HG02981 (cell line): ENCODE results near the gene TBX10.
"Not testable (repeated sequence)": the region's sequence is repeated elsewhere in the genome, so short reads cannot be mapped to it uniquely, and the experiment has no call there.

ENCODE experiments used
- ATAC-seq: cut with Tn5 transposase; IDR thresholded peaks from one replicate; pipeline ENCODE4 v1.9.1; 2021; ENCODE audit warnings: mild to moderate bottlenecking, moderate library complexity; ENCODE audit not compliant: unreplicated experiment

TBX10 gene

GRCh38 chr11:67646535-67647336 is 7.2 kb upstream of the TBX10 start:
- ATAC-seq: no peak

- ATAC-seq: no peak
Measured at GRCh38 chr11:67645521-67646461, 6.2 kb upstream of the TBX10 start.

DNA sequence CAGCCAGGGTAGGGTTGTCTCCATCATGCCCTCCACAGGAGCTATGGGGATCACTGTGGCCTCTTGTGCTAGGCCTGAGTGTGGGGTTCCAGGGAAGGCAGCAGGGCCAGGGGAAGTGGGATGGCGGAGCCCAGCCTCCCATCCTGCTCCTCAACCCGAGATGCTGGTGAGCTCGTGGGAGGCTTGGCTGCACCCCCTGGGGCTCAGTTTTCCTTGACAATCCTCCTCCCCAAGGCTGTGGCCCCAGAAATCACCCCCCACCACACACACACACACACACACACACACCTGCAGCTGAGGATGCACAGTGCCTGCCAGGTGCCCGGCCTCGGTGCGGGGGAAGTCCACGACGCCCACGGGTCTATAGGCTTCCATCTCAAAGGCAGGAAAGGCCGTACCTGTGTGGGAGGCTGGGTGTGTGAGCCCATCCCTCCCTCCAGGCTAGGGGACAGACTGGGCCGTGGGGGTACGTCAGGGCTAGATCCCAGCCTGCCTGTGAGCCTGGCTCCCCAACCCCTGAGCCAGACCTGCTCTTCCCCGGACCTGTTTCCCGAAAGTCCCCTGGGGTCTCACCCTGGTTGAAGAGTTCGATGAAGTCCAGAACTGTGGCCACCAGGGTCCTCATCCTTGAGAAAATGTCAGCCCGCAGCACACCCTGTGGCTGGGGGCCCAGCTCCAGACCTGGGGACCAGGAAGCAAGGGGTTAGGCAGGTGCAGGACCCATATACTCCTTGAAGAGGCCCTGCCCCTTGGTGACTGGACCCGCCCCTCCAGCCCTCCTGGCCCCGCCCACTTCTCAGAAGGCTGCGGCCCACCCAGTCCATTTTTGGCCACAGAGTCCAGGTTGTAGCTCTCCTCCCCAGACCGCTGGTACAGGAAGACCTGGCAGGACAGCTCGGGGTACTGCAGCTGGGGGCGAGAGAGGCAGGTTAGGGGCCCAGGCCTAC is 5.2 kb upstream of the TBX10 start:
- no peak for ATAC-seq

DNA sequence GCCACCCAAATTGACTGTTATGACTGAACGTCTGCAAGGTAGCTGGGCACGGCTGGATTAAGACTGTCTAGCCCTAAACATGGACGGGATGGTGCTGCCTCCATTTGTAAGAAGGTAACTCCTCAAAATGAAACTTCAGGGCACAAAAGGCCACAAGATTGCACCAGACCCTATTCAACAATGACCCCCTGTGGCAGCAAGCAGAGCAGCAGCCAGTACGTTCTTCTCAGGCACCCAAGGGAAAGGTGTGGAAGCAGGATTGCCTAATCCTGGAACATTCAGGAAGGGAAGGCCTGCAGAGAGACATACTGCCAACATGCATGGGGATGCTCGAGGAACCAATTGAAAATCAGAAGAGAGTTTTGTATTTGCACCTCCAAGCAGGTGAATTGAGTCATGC is 4.5 kb upstream of the TBX10 start:
- no peak for ATAC-seq

- ATAC-seq: no peak
Measured at GRCh38 chr11:67642173-67643120, 2.9 kb upstream of the TBX10 start.

DNA sequence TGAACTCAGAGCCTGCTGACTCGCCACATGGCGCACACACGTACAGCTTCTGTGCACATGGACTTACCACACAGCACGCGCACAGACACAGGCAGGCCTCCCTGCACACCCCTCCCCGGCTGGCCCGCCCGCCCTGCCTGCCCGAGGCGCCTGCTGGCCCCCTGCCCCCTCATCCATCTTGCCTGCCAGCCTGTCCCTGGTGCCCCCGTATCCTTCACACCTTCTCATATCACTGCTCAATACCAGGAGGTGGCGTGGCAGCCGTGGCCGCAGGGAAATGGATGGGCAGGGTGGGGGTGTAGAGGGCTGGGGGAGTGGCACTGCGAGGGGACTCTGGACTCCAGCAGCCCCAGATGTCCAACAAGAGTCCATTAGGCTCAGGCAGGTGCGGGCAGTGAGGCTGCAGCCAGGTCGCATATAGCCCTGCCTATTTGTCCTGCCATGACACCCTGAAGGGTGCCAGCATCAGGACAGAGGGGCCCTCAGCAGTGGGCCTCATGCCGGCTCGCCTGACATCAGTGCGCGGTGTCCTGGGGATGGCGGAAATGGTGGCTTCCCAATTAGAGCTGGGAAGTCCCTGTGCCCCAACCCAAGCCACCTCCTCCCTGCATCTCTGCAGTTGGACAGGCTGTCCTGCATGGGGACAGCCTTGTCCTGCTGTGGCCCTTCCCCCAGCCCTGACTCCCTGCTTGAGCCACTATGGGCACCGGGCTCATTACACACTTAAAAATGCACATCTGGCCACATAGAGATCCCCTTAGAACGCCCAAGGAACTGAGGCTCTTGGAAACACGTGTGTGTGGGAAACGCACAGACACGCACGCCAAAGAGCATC is 2.0 kb upstream of the TBX10 start:
- ATAC-seq: no peak

- no peak for ATAC-seq
Measured at GRCh38 chr11:67640758-67641337, 1.3 kb upstream of the TBX10 start.

DNA sequence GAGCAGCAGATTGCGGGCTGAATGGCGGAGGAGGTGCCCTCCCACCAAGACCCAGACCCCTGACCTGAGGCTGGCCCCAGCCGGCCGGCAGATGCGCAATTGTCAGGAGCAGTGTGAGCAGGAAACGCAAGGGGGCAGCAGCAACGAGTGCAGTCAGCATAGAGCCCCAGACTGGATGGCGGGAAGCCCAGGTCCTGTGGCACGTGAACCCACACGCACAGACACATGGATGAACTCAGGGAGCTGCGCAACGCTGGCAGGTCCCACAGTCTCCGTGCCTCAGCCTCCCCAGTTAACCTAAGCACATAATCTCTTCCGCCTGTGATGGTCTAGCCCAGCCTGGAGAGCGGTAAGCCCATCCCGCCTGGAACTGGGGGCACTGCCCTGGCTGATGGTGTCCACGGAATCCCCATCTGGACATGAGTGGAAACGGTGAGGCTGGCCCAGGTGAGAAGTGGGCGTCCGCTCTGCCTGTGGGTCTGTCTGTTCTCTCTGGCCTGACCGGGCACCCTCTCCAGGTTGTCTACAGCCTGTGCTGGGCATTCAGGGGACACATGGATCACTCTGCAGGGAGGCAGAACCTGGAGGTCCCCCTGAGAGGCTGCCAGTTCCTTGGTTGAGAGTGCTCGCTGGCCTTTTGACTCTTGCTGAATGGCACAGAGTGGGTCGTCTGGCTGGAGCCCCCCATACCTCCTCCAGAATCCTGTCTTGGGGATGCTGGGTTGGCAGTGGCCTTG is 626 bp upstream of the TBX10 start:
- ATAC-seq: no peak

- no peak for ATAC-seq
Measured at GRCh38 chr11:67638535-67639437, 777 bp downstream of the TBX10 start.

GRCh38 chr11:67637441-67637840 is 2.1 kb downstream of the TBX10 start:
- ATAC-seq: not testable (repeated sequence)

- ATAC-seq: no peak
Measured at GRCh38 chr11:67636962-67637361, 2.6 kb downstream of the TBX10 start.

GRCh38 chr11:67635231-67635521 is 4.4 kb downstream of the TBX10 start:
- no peak for ATAC-seq

GRCh38 chr11:67634366-67635230 is 5.0 kb downstream of the TBX10 start:
- ATAC-seq: no peak

DNA sequence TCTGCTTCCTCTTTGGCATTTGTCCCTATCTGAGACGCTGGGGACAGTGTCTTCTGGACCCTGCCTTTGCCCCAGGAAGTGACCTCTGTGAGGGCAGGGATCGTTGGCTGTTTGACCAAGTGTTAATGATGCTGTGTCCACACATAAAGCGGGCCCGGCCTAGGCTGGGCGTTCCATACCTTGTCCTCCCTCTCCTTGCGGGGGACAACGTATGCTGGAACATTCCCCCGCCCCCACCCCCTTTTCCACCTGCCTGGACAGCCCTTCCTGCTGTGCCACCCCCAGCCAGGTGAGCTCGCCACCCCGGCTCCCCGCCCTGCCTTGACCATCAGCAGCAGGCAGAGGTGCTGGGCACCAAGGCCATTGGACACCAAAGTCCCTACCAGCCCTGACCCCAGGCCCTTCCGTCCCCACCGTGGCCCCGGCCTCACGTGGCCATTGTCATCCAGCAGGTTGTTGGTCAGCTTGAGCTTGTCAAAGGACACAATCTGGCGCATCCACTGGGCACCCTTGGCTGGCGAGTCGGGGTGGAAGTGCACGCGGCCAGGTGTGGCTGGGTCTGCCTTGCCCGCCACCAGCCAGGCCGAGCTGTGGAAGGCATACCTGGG is 5.7 kb downstream of the TBX10 start:
- no peak for ATAC-seq

- no peak for ATAC-seq
Measured at GRCh38 chr11:67632982-67633755, 6.4 kb downstream of the TBX10 start.
